ENCODE measurements around the gene THRA.
A peak's percentile ranks its signal among the peaks of the same experiment; 100 is the strongest.

DNA sequence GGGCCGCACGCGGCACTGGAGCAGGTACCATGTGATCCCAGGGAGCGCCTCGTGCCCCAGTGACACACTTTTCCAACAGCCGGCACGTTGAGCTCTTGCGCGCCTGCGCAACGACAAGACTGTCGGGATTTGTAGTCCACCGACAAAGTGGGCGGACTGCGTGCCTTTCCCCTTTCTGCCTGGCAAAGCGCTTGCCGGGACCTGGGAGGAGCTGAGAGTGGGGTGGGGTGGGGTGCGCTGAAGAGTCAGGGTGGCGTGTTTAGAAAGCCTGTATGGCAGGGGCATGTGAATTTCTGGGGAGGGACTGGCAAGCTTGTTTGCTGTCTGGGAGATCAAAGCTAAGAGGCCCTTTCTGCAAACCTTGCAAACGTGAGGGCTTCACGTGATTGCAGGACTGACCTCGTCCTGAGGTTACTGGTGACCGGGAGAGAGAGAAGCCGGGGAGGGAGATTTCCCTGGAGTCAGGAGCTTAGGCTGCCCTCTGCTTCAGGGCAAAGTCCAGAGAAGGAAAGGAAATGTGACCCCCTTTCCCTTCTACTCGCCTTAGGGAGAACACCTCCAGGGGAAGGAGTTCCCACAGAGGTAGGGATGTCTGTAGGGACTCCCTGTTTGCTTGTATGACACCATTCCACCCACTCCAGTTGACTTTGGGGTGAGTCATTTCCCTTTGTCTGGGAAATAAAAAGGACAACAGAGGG lies 38.1 kb downstream of the THRA start:
- TF ChIP-seq SUZ12 (IDR thresholded peaks at IDR 0.05) (no peak), CTBP1 (IDR thresholded peaks at IDR 0.05; ENCODE audit: borderline replicate concordance) (no peak), NFRKB (IDR thresholded peaks at IDR 0.05) (no peak), SP1 (IDR thresholded peaks at IDR 0.05) (no peak), ELF4 (IDR thresholded peaks at IDR 0.05) (no peak), L3MBTL2 (conservative IDR thresholded peaks at IDR 0.05) (peak; percentile 98), FOXM1 (IDR thresholded peaks at IDR 0.05; ENCODE audit: borderline replicate concordance) (no peak), BHLHE40 (IDR thresholded peaks at IDR 0.05; ENCODE audit: borderline replicate concordance) (no peak), TARDBP (IDR thresholded peaks at IDR 0.05) (no peak), FOXK2 (IDR thresholded peaks at IDR 0.05) (no peak), HDGF (IDR thresholded peaks at IDR 0.05; ENCODE audit: borderline replicate concordance) (no peak)
- TF ChIP-seq, protein P1, sequence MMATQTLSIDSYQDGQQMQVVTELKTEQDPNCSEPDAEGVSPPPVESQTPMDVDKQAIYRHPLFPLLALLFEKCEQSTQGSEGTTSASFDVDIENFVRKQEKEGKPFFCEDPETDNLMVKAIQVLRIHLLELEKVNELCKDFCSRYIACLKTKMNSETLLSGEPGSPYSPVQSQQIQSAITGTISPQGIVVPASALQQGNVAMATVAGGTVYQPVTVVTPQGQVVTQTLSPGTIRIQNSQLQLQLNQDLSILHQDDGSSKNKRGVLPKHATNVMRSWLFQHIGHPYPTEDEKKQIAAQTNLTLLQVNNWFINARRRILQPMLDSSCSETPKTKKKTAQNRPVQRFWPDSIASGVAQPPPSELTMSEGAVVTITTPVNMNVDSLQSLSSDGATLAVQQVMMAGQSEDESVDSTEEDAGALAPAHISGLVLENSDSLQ (IDR thresholded peaks at IDR 0.05), result no peak
